Measurements from ENCODE around the gene SNX21.

DNA sequence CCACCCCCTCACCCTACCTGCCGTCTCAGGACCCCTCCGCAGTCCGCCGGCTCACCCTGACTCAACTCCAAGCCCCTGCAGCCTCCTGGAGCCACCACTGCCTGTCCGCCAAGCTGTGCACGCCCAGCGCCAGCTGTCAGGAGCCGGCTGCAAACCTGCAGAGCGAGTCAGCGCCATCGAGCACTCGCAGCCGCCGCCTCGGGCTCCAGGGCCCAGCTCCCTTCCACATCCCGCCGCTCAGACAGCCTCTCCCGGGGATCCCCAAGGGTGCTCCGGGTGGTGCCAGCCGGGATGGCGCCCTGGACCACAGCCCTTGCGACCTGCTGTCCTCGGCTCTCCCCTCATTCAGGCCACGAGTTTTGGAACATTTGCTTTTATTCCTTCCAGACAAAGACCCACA lies 10.7 kb upstream of the SNX21 start:
- TF ChIP-seq, protein P1, sequence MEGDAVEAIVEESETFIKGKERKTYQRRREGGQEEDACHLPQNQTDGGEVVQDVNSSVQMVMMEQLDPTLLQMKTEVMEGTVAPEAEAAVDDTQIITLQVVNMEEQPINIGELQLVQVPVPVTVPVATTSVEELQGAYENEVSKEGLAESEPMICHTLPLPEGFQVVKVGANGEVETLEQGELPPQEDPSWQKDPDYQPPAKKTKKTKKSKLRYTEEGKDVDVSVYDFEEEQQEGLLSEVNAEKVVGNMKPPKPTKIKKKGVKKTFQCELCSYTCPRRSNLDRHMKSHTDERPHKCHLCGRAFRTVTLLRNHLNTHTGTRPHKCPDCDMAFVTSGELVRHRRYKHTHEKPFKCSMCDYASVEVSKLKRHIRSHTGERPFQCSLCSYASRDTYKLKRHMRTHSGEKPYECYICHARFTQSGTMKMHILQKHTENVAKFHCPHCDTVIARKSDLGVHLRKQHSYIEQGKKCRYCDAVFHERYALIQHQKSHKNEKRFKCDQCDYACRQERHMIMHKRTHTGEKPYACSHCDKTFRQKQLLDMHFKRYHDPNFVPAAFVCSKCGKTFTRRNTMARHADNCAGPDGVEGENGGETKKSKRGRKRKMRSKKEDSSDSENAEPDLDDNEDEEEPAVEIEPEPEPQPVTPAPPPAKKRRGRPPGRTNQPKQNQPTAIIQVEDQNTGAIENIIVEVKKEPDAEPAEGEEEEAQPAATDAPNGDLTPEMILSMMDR (IDR thresholded peaks at IDR 0.05; ENCODE audit: low read length): no peak
- TF ChIP-seq EZH2 (IDR thresholded peaks at IDR 0.05; ENCODE audit: borderline replicate concordance, low read length): no peak
